ENCODE data around the gene FAM53C.

FAM53C gene

DNA sequence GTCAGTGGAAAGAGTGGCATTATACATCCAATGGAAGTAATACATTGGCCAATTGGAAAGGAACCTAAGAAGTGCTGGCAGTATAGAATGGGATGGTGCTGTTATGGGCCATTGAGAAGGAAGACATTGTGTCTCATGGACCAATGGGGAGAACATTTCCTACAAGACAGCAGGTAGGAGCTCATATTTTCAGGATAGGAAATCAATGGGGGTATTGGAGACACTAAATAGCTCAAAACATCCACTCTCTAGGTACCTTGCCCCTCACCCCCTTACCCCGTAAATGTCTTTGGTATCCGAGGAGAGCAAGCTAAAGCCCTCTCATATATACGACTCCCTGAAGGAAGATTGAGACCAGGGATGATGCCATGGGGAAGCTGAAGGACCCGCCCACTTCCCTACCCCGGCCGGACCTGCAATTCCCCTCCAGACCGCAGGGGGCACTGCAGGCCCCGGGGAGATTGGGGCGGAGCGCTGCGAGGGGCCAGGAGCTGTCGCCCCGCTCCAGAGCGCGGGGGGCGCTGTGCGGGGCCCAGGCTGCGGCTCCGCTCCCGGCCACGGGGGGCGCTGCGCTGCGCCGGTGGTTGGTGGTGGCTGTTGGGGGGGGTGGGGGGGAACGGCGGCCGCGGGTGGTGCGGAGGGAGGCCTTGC, 14.1 kb downstream of the FAM53C start, which contains the start of gene KDM3B (continued):
- TF ChIP-seq SP2 (tag by site-specific recombination; IDR thresholded peaks at IDR 0.05) (peak; percentile 32), HOXA7 (CRISPR knock-in tag; IDR thresholded peaks at IDR 0.05; ENCODE audit: borderline replicate concordance) (no peak), ZBTB1 (tag by site-specific recombination; IDR thresholded peaks at IDR 0.05) (no peak; the same call in 1 of the 2 replicates), ZNF174 (tag by site-specific recombination; IDR thresholded peaks at IDR 0.05) (peak; percentile 99), ZNF155 (tag by site-specific recombination; IDR thresholded peaks at IDR 0.05) (no peak), ZNF37A (tag by site-specific recombination; IDR thresholded peaks at IDR 0.05) (no peak), MYNN (tag by site-specific recombination; IDR thresholded peaks at IDR 0.05; ENCODE audit: borderline replicate concordance) (no peak), ZFP41 (tag by site-specific recombination; IDR thresholded peaks at IDR 0.05; ENCODE audit: borderline replicate concordance) (no peak), TRIM28 (IDR thresholded peaks at IDR 0.05; ENCODE audit: borderline replicate concordance, low read length) (no peak), BCL11A (tag by site-specific recombination; IDR thresholded peaks at IDR 0.05; ENCODE audit: low read depth) (no peak), ZNF830 (tag by site-specific recombination; IDR thresholded peaks at IDR 0.05; ENCODE audit: low read depth) (no peak), ZNF140 (tag by site-specific recombination; IDR thresholded peaks at IDR 0.05) (no peak), MEIS1 (CRISPR knock-in tag; IDR thresholded peaks at IDR 0.05; ENCODE audit: borderline replicate concordance) (no peak), ZNF548 (tag by site-specific recombination; IDR thresholded peaks at IDR 0.05) (no peak), RBAK (tag by site-specific recombination; IDR thresholded peaks at IDR 0.05) (no peak), ZNF391 (tag by site-specific recombination; IDR thresholded peaks at IDR 0.05; ENCODE audit: borderline replicate concordance, low read depth) (0 out of 2 replicates have a peak, but pooled peaks have one; percentile 75), SETDB1 (IDR thresholded peaks at IDR 0.05; ENCODE audit: insufficient read length, low read length) (peak; percentile 90), ZNF335 (tag by site-specific recombination; conservative IDR thresholded peaks at IDR 0.05) (no peak), ZNF366 (tag by site-specific recombination; conservative IDR thresholded peaks at IDR 0.05) (no peak), ZNF394 (tag by site-specific recombination; IDR thresholded peaks at IDR 0.05; ENCODE audit: borderline replicate concordance) (peak; percentile 47; the same call in 1 of the 2 replicates), ZNF114 (tag by site-specific recombination; IDR thresholded peaks at IDR 0.05) (no peak), ZNF670 (tag by site-specific recombination; IDR thresholded peaks at IDR 0.05; ENCODE audit: low read depth) (no peak), ZNF623 (tag by site-specific recombination; IDR thresholded peaks at IDR 0.05) (no peak), ZNF792 (tag by site-specific recombination; IDR thresholded peaks at IDR 0.05) (no peak), YY2 (tag by site-specific recombination; IDR thresholded peaks at IDR 0.05) (no peak), ZNF701 (tag by site-specific recombination; IDR thresholded peaks at IDR 0.05) (no peak), FEZF1 (tag by site-specific recombination; IDR thresholded peaks at IDR 0.05) (no peak)
- TF ChIP-seq, protein P1, sequence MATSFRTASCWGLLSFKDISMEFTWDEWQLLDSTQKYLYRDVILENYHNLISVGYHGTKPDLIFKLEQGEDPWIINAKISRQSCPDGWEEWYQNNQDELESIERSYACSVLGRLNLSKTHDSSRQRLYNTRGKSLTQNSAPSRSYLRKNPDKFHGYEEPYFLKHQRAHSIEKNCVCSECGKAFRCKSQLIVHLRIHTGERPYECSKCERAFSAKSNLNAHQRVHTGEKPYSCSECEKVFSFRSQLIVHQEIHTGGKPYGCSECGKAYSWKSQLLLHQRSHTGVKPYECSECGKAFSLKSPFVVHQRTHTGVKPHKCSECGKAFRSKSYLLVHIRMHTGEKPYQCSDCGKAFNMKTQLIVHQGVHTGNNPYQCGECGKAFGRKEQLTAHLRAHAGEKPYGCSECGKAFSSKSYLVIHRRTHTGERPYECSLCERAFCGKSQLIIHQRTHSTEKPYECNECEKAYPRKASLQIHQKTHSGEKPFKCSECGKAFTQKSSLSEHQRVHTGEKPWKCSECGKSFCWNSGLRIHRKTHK (tag by site-specific recombination; IDR thresholded peaks at IDR 0.05), result no peak
- TF ChIP-seq, protein P2, sequence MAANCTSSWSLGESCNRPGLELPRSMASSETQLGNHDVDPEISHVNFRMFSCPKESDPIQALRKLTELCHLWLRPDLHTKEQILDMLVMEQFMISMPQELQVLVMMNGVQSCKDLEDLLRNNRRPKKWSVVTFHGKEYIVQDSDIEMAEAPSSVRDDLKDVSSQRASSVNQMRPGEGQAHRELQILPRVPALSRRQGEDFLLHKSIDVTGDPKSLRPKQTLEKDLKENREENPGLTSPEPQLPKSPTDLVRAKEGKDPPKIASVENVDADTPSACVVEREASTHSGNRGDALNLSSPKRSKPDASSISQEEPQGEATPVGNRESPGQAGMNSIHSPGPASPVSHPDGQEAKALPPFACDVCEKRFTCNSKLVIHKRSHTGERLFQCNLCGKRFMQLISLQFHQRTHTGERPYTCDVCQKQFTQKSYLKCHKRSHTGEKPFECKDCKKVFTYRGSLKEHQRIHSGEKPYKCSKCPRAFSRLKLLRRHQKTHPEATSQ (tag by site-specific recombination; IDR thresholded peaks at IDR 0.05), result 0 out of 2 replicates have a peak, but pooled peaks have one; percentile 15
- TF ChIP-seq, protein P3, sequence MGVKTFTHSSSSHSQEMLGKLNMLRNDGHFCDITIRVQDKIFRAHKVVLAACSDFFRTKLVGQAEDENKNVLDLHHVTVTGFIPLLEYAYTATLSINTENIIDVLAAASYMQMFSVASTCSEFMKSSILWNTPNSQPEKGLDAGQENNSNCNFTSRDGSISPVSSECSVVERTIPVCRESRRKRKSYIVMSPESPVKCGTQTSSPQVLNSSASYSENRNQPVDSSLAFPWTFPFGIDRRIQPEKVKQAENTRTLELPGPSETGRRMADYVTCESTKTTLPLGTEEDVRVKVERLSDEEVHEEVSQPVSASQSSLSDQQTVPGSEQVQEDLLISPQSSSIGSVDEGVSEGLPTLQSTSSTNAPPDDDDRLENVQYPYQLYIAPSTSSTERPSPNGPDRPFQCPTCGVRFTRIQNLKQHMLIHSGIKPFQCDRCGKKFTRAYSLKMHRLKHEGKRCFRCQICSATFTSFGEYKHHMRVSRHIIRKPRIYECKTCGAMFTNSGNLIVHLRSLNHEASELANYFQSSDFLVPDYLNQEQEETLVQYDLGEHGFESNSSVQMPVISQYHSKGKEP (tag by site-specific recombination; IDR thresholded peaks at IDR 0.05), result peak; percentile 67
- TF ChIP-seq, protein P4, sequence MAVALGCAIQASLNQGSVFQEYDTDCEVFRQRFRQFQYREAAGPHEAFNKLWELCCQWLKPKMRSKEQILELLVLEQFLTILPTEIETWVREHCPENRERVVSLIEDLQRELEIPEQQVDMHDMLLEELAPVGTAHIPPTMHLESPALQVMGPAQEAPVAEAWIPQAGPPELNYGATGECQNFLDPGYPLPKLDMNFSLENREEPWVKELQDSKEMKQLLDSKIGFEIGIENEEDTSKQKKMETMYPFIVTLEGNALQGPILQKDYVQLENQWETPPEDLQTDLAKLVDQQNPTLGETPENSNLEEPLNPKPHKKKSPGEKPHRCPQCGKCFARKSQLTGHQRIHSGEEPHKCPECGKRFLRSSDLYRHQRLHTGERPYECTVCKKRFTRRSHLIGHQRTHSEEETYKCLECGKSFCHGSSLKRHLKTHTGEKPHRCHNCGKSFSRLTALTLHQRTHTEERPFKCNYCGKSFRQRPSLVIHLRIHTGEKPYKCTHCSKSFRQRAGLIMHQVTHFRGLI (tag by site-specific recombination; IDR thresholded peaks at IDR 0.05), result no peak
- TF ChIP-seq, protein P5, sequence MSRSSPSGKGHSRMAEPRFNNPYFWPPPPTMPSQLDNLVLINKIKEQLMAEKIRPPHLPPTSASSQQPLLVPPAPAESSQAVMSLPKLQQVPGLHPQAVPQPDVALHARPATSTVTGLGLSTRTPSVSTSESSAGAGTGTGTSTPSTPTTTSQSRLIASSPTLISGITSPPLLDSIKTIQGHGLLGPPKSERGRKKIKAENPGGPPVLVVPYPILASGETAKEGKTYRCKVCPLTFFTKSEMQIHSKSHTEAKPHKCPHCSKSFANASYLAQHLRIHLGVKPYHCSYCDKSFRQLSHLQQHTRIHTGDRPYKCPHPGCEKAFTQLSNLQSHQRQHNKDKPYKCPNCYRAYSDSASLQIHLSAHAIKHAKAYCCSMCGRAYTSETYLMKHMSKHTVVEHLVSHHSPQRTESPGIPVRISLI (tag by site-specific recombination; IDR thresholded peaks at IDR 0.05), result no peak
